Breast epithelium (tissue), 3 donors: Measurements from ENCODE around the gene PRICKLE4.

ENCODE experiments used
- CTCF ChIP-seq, 3 donors: fragments of 450-650 bp; IDR thresholded peaks; one replicate each; pipeline ENCODE4 v1.5.1; 2016 to 2017; ENCODE audit warnings: antibody characterized with exemption in 3 of 3, mild to moderate bottlenecking in 3 of 3, moderate library complexity in 3 of 3
- POLR2A ChIP-seq: fragments of 450-650 bp; IDR thresholded peaks from one replicate; pipeline ENCODE4 v1.6.1; 2016; ENCODE audit warnings: antibody characterized with exemption, mild to moderate bottlenecking, moderate library complexity

- TF ChIP-seq CTCF (IDR thresholded peaks at IDR 0.05): no peak
- TF ChIP-seq POLR2A: no peak
Observed at GRCh38 chr6:41734666-41735426, 45.7 kb upstream of the PRICKLE4 start.
